Measurements from ENCODE around the gene BABAM2. TPM values are rescaled to one million over a fixed set of nuclear protein-coding genes. Genes with fewer than 3 reads are reported as not detected.

BABAM2 gene
- total RNA-seq, 4 donors from 2014 or later = 35.5 to 44.9 (median 39.9) TPM

DNA sequence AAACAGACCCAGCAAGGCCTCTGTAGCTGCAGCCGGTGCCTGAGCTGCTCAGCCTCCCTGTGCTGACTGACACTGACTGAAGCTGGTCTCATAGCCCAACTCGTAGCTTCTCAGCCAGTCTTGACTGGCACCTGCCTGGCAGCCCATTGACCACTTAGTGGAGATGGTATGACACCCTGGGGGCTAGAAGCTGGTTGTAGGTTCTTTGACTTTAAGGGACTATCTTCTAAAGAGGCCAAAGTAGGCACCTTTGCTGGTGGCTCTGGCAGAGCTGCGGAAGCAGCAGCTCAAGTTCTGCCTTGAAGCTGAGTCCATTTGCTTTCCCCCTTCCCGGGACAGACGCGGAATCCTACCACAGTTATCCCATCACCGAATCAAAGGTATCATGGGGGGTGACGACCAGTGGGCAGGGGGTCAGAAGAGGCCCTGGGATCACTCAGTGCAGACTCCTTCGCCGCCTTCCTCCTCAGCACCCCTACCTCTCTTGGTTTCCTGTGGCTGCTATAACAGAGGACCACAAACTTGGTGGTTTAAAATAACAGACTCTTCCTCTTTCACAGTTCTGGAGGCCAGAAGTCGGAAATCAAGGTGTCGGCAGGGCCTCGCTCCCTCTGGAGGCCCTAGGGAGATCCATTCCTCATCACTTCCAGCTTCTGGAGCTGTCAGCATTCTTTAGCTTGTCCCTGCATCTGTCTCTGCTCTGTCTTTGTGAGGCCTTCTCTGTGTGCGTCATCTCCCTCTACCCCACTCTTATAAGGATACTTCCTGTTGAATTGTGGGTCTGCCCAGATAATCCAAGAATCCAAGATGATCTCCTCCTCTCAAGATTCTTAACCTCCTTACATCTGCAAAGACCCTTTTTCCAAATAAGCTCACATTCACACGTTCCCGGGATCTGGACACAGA lies 488.4 kb downstream of the BABAM2 start:
- Histone ChIP-seq H3K4me1 (no peaks in the 10 kb centered on the region), H3K27ac (replicated peaks in 1 of 4) (no peak overlapping the region), H3K27me3 (no peaks in the 10 kb centered on the region), H3K9me3 (no peaks in the 10 kb centered on the region), H3K36me3 (no peaks in the 10 kb centered on the region), H3K4me3 (no peak overlapping the region)
- DNase-seq (ENCODE audit: extremely low spot score) = no peak
- 83% methylated on average over 16 of the region's 16 CpGs for WGBS
- intact Hi-C loops (cut with DNase I) = no loop called here
- TF ChIP-seq POLR2AphosphoS5 (IDR thresholded peaks at IDR 0.05) (no peak), POLR2A (IDR thresholded peaks at IDR 0.05; ENCODE audit: low read depth) (no peak), EP300 (IDR thresholded peaks at IDR 0.05) (no peak)
- TF ChIP-seq, protein P1, sequence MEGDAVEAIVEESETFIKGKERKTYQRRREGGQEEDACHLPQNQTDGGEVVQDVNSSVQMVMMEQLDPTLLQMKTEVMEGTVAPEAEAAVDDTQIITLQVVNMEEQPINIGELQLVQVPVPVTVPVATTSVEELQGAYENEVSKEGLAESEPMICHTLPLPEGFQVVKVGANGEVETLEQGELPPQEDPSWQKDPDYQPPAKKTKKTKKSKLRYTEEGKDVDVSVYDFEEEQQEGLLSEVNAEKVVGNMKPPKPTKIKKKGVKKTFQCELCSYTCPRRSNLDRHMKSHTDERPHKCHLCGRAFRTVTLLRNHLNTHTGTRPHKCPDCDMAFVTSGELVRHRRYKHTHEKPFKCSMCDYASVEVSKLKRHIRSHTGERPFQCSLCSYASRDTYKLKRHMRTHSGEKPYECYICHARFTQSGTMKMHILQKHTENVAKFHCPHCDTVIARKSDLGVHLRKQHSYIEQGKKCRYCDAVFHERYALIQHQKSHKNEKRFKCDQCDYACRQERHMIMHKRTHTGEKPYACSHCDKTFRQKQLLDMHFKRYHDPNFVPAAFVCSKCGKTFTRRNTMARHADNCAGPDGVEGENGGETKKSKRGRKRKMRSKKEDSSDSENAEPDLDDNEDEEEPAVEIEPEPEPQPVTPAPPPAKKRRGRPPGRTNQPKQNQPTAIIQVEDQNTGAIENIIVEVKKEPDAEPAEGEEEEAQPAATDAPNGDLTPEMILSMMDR (IDR thresholded peaks at IDR 0.05) = no peak

DNA sequence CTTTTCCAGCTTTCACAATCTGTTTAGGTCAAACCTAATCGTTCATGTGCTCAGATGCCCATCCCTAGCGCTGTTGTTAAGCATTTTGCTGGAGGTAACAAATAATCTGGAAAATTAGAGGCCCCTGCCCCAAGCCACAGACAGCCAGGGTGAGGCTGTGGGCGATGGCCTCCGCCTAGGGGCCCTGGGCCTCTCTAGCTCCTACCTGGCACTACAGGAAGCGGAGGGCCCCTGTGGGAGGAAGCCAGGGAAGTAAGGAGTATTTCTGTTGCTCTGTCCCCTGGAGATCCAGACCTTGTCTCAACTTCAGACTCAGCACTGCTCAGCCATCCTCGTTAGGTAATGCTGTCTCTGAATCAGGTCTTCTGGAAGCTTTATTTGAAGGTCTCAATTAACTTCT lies 489.7 kb downstream of the BABAM2 start:
- Histone ChIP-seq H3K4me1 (no peaks in the 10 kb centered on the region), H3K9me3 (no peaks in the 10 kb centered on the region), H3K27me3 (no peaks in the 10 kb centered on the region), H3K36me3 (no peaks in the 10 kb centered on the region), H3K4me3 (no peak overlapping the region), H3K27ac (replicated peaks in 1 of 4) (no peak overlapping the region)
- no peak for DNase-seq (ENCODE audit: extremely low spot score)
- WGBS = 90% methylated on average over 5 of the region's 6 CpGs
- TF ChIP-seq POLR2AphosphoS5 (IDR thresholded peaks at IDR 0.05) (no peak), EP300 (IDR thresholded peaks at IDR 0.05) (no peak), POLR2A (IDR thresholded peaks at IDR 0.05; ENCODE audit: low read depth) (no peak)
- TF ChIP-seq, protein P1 (IDR thresholded peaks at IDR 0.05) = no peak
- intact Hi-C loops (cut with DNase I) = no loop called here

DNA sequence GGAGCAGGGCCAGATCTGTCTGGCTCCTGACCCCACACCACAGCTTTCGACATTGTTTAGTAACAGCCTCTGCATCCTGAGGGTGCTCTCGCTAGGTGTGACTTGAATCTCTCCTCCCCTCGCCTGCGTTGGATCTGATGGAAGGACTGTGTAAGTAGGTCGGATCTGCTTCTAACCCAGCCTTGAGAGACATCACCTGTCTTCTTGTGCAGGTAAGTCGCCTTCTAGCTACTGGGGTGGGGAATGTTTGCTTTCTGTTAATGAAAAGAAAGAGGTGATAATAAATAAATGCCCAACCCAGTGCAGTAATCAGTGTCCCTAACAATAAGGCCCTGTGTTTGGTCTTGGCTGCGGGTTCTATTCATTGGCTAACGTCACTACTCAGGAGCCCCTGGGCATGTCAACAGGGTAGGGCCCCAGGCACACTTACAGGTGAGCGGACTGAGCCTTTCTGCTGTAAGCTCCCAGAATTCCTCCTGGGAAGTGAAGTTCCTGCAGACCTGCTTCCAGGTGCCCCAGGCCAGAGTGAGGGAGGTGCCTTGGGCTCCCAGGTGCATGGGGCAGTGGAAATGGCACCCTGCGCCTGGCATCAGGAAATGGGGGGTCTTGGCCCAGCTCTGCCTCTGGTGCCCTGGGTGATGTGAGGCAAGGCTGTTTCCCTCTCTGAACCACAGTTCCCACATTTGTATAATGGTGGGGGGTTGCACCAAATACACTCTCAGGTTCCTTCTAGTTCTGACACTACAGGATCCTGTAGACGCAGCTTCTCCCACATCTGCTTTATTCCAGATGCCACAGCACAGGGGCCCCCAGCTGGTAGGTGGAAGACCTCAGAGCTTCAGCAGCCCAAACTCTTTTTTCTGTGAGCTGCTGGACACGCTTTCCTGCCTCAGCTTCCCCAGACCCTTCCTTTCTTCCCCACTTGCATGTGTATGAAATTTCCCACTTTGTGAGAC lies 491.0 kb downstream of the BABAM2 start:
- intact Hi-C loops (cut with DNase I) = no loop called here
- Histone ChIP-seq H3K27me3 (no peaks in the 10 kb centered on the region), H3K4me3 (no peak overlapping the region), H3K9me3 (no peaks in the 10 kb centered on the region), H3K27ac (replicated peaks in 1 of 4) (no peak overlapping the region), H3K36me3 (no peaks in the 10 kb centered on the region), H3K4me1 (no peaks in the 10 kb centered on the region)
- TF ChIP-seq POLR2A (IDR thresholded peaks at IDR 0.05; ENCODE audit: low read depth) = no peak
- TF ChIP-seq EP300 (IDR thresholded peaks at IDR 0.05) = no peak
- no peak for TF ChIP-seq POLR2AphosphoS5 (IDR thresholded peaks at IDR 0.05)
- TF ChIP-seq, protein P1 (IDR thresholded peaks at IDR 0.05) = no peak
- 87% methylated on average over 10 of the region's 12 CpGs for WGBS
- DNase-seq (ENCODE audit: extremely low spot score) = no peak

DNA sequence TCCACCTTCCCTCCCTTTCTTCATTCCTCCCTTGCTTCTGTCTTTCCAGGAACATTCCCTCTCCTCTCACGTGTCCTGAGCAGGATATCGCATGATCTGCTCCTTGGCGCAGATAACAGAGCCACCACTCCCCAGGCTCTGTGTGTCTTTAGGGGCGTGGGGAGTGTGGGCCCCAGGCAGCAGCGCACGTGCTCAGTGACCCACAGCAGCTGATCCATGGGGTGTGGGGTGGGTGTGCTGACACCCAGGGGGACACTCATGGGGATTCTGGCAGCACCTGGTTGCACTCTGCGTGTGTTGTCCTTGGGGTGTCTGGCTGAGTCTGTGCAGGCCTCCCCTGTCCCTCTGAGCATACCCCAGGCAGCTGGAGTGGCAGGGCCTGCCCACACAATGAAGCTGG lies 492.2 kb downstream of the BABAM2 start:
- DNase-seq (ENCODE audit: extremely low spot score) = no peak
- H3K4me1 ChIP-seq = no peaks in the 10 kb centered on the region
- 82% methylated on average over 7 of the region's 7 CpGs for WGBS
- intact Hi-C loops (cut with DNase I) = no loop called here
- no peak overlapping the region for H3K4me3 ChIP-seq
- no peaks in the 10 kb centered on the region for H3K27me3 ChIP-seq
- TF ChIP-seq POLR2A (IDR thresholded peaks at IDR 0.05; ENCODE audit: low read depth) (no peak), EP300 (IDR thresholded peaks at IDR 0.05) (no peak)
- H3K27ac ChIP-seq (replicated peaks in 1 of 4) = no peak overlapping the region
- H3K36me3 ChIP-seq = no peaks in the 10 kb centered on the region
- H3K9me3 ChIP-seq = no peaks in the 10 kb centered on the region

Data from esophagus muscularis mucosa (tissue), 4 donors.